Astrocyte (in vitro differentiated cells and primary cell): Measurements from ENCODE around the gene WASF2.

Experiments
- EZH2 ChIP-seq: IDR thresholded peaks from 2 replicates; pipeline ENCODE4 v1.6.1; 2012; ENCODE audit warnings: mild to moderate bottlenecking, low read length, inconsistent platforms; ENCODE audit not compliant: insufficient read depth
- TF ChIP-seq, protein P1 (sequence below): IDR thresholded peaks from 2 replicates; pipeline ENCODE4 v1.5.1; 2011; ENCODE audit warnings: low read depth, mild to moderate bottlenecking, inconsistent platforms, low read length, moderate library complexity; ENCODE audit not compliant: insufficient read depth

DNA sequence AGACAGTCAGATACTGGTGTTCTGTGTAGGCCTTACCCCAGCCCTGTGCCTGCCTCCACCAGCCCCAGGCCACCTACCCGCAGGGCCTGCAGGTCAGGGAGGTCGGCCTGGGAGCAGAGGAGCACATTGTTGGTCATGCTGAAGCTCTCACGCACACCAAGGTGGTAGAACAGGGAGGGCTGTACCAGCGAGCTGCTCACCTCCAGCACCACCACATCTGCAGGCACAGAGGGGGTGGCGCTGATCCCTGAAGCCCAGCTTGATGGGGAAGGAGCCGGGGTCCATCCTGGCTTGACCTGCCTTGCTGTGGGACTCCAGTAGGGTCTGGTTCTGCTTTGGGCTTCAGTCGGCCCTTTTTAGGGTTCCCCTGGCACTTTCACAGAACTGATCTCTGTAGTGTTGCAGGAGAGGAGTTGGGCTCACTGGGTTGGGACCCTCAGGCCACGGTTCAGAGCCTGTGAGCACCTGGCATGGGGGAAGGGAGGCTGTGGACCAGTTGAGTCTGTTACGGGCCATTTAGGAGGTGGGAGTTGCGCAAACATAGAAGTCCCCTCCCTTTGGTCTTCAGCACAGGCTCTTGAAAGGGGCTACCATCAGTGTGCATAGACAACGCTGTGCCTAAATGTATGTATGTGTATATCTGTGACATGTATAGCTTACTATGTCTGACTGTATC lies 125.1 kb downstream of the WASF2 start:
- TF ChIP-seq EZH2, result no peak
- TF ChIP-seq, protein P1, sequence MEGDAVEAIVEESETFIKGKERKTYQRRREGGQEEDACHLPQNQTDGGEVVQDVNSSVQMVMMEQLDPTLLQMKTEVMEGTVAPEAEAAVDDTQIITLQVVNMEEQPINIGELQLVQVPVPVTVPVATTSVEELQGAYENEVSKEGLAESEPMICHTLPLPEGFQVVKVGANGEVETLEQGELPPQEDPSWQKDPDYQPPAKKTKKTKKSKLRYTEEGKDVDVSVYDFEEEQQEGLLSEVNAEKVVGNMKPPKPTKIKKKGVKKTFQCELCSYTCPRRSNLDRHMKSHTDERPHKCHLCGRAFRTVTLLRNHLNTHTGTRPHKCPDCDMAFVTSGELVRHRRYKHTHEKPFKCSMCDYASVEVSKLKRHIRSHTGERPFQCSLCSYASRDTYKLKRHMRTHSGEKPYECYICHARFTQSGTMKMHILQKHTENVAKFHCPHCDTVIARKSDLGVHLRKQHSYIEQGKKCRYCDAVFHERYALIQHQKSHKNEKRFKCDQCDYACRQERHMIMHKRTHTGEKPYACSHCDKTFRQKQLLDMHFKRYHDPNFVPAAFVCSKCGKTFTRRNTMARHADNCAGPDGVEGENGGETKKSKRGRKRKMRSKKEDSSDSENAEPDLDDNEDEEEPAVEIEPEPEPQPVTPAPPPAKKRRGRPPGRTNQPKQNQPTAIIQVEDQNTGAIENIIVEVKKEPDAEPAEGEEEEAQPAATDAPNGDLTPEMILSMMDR, result no peak
